ENCODE measurements around the gene LNX2. TPM values are rescaled to one million over a fixed set of nuclear protein-coding genes. Genes with fewer than 3 reads are reported as not detected.

LNX2 gene
- total and polyA plus RNA-seq, 2 of the 4 experiments (the other 2 are of a cell fraction), result 3.1 to 7.2 TPM

DNA sequence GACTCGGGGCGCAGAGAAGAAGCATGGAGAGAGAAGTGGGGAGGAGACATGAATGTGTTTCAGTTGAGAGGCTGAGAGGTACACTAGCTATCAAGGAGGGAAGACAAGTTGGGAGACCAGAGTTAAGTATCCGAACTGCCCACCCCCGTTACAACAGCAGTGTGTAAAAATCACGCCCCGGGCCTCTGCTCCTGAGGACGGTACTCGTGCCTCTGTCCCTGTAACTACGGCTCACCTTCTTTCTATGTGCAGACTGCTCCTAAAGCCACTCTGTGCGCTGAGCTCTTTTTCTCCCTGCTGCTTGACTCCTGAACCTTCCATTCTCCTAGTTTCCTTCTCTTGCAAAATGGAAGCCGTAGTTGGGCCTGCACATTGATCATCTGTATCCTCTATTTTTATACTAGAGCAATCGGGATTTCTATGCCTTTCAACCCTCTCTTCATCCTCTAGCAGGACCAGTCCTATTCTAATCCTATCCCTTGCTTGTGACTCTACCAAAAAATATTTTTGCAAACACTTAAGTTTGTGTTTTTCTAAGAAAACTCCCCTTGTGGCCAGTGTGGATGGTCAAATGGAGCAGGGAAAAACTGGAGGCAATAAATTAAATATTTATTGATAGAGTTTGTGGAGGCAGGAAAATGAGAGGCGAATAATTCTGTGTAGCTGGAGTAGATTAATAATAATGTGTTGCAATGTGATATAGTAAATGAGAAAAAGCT lies 1.9 kb upstream of the LNX2 start:
- peak overlapping the region; percentile 93 for H3K9ac ChIP-seq (ENCODE audit: low read depth, low read length)
- peaks cover 7% of the 10 kb centered on the region; the same call in 1 of the 2 replicates for H3K36me3 ChIP-seq (ENCODE audit: control insufficient read depth, insufficient read depth, low read length)
- H3K4me3 ChIP-seq (ENCODE audit: insufficient read depth, low read depth, low read length), result peak overlapping the region; percentile 99
- H3K56ac ChIP-seq (ENCODE audit: extremely low read depth, insufficient read depth, low read length), result peak overlapping the region; percentile 73
- DNase-seq, result peak; percentile 13
- no peak overlapping the region; the same call in 1 of the 2 replicates for H3K18ac ChIP-seq (ENCODE audit: low read depth, low read length)
- 0 out of 2 replicates have a peak overlapping the region, but pooled peaks have one; percentile 73 for H2BK120ac ChIP-seq (ENCODE audit: low read depth, low read length)
- ChIA-PET POLR2A (ENCODE audit: unreplicated experiment) (no interaction called here), CTCF (interaction anchor here (0.6 kb wide), 1 partner anchor 666 kb away, joined by 4 read pairs; no protein-coding TSS in a partner anchor)
- 0% methylated on average over 9 of the region's 13 CpGs; no CpG with 5 or more reads in 1 of the 2 experiments for WGBS, 2 experiments (ENCODE audit: extremely low coverage in 2 of 2, insufficient read length in 1 of 2)
- H3K23ac ChIP-seq (ENCODE audit: low read depth, low read length), result peak overlapping the region; percentile 96
- H3K14ac ChIP-seq (replicated peaks; ENCODE audit: low read depth, low read length), result peak overlapping the region; percentile 96
- no TSS peak for BruUV-seq (replicated peaks)
- no peaks in the 10 kb centered on the region for H3K4me1 ChIP-seq (ENCODE audit: control insufficient read depth, insufficient read depth, low read length)
- peak overlapping the region; percentile 93 for H2AK9ac ChIP-seq (replicated peaks; ENCODE audit: low read depth, low read length, poor library complexity)
- H4K91ac ChIP-seq (ENCODE audit: insufficient read depth, low read depth, low read length), result peak overlapping the region; percentile 87
- H3K27me3 ChIP-seq (ENCODE audit: control insufficient read depth, insufficient read depth, low read length), result no peaks in the 10 kb centered on the region
- dilution Hi-C loops (cut with HindIII; ENCODE audit: low sequenced_read_pairs, unreplicated experiment) (no loop called here), intact Hi-C loops (cut with micrococcal nuclease) (loop anchor here (1.0 to 10.0 kb wide), 2 partner anchors 173 to 247 kb away; no protein-coding TSS in a partner anchor), in situ Hi-C loops (cut with MboI; ENCODE audit: low sequenced_read_pairs) (loop anchor here (25.0 kb wide), 1 partner anchor 635 kb away; no protein-coding TSS in a partner anchor)
- no peaks in the 10 kb centered on the region for H3K9me3 ChIP-seq (ENCODE audit: control insufficient read depth, insufficient read depth, low read length)
- peak overlapping the region; percentile 21 for H4K5ac ChIP-seq (ENCODE audit: low read depth, low read length)
- peaks cover 12% of the 10 kb centered on the region for H3K9me1 ChIP-seq (ENCODE audit: insufficient read depth, low read length)
- no peak overlapping the region for H2BK15ac ChIP-seq (ENCODE audit: low read depth, low read length)
- H2AFZ ChIP-seq (replicated peaks; ENCODE audit: low read length, poor library complexity), result peak overlapping the region; percentile 97
- peak overlapping the region; percentile 89 to 92 for H4K8ac ChIP-seq (ENCODE audit: low read depth in 2 of 2, low read length in 2 of 2)
- no peak for TF ChIP-seq CEBPB (IDR thresholded peaks at IDR 0.05; ENCODE audit: low read depth, low read length)
- peak; percentile 27; the same call in 1 of the 2 replicates for TF ChIP-seq CTCF (conservative IDR thresholded peaks at IDR 0.05; ENCODE audit: low read depth, low read length)
- TF ChIP-seq MAFK (IDR thresholded peaks at IDR 0.05; ENCODE audit: low read depth, low read length), result no peak
- no peak for TF ChIP-seq BHLHE40 (IDR thresholded peaks at IDR 0.05; ENCODE audit: low read depth, low read length)
- TF ChIP-seq CHD1 (IDR thresholded peaks at IDR 0.05; ENCODE audit: low read depth, low read length), result no peak
- no peak for TF ChIP-seq MXI1 (IDR thresholded peaks at IDR 0.05; ENCODE audit: borderline replicate concordance, low read depth, low read length)
- TF ChIP-seq SMC3 (IDR thresholded peaks at IDR 0.05; ENCODE audit: low read depth, low read length), result no peak
- TF ChIP-seq POLR2A (IDR thresholded peaks at IDR 0.05; ENCODE audit: low read depth, low read length), result no peak
- ATAC-seq (ENCODE audit: low read depth), result peak; percentile 0; the same call in 1 of the 2 replicates
- H3K4me2 ChIP-seq (ENCODE audit: low read depth, low read length), result peak overlapping the region; percentile 98
- H2BK5ac ChIP-seq (ENCODE audit: low read depth, low read length, poor library complexity, severe bottlenecking), result peak overlapping the region; percentile 83
- no peak overlapping the region for H2BK20ac ChIP-seq (ENCODE audit: low read depth, low read length)
- peak overlapping the region; percentile 93 for H3K4ac ChIP-seq (ENCODE audit: low read depth, low read length)
- peak overlapping the region; percentile 91 for H3K27ac ChIP-seq (ENCODE audit: insufficient read depth, low read length)
- H4K20me1 ChIP-seq (ENCODE audit: insufficient read depth, low read length), result peaks cover 13% of the 10 kb centered on the region; the same call in 1 of the 2 replicates
- peaks cover 55 to 73% of the 10 kb centered on the region in 2 experiments for H3K79me1 ChIP-seq (ENCODE audit: low read depth in 1 of 2, low read length in 2 of 2)
- H2AK5ac ChIP-seq (ENCODE audit: low read depth, low read length), result peak overlapping the region; percentile 48; the same call in 1 of the 2 replicates
